Mucosa of descending colon (tissue), 3 donors: Measurements from ENCODE around the gene SPO11. TPM values are rescaled to one million over a fixed set of nuclear protein-coding genes. Genes with fewer than 3 reads are reported as not detected.

Experiments used
- ATAC-seq: fragments of 200-7000 bp; cut with Tn5 transposase; one replicate; pipeline ENCODE4 v1.9.1; 2020; ENCODE audit warnings: mild to moderate bottlenecking, moderate library complexity
- DNase-seq, 3 donors: peaks; one replicate each; pipeline ENCODE4 v3.0.0-alpha.2; 2020
- H3K36me3 ChIP-seq: fragments of 200-600 bp; one replicate; pipeline ENCODE4 v1.8.0; 2021; ENCODE audit warnings: low read depth, mild to moderate bottlenecking
- H3K4me1 ChIP-seq: fragments of 200-600 bp; one replicate; pipeline ENCODE4 v1.8.0; 2021; ENCODE audit warnings: low read depth, mild to moderate bottlenecking
- H3K4me3 ChIP-seq: fragments of 200-600 bp; one replicate; pipeline ENCODE4 v1.8.0; 2021; ENCODE audit warnings: mild to moderate bottlenecking
- H3K9me3 ChIP-seq: fragments of 200-600 bp; one replicate; pipeline ENCODE4 v1.8.0; 2021; ENCODE audit warnings: mild to moderate bottlenecking
- intact Hi-C, 2 donors: fragments of 100-400 bp; cut with DNase I in 1 of 2; cut with micrococcal nuclease in 1 of 2; formaldehyde crosslinking; loops; one replicate each; pipeline versions ENCODE4 v1.11.0 to v1.11.1; 2022; cut with DNase I, micrococcal nuclease
- total RNA-seq, 3 donors: library from RNA; stranded (reverse); fragmentation: NEBNext Ultra II Directional in 2 of 3; extraction: Animal tissue kit (Norgen Biotek cat#: 25700) in 2 of 3; gene quantifications; one replicate each; pipeline versions ENCODE4 v1.2.1 to v1.2.4, GENCODE V29; 2021 to 2023
- TF ChIP-seq, protein P1 (sequence below): fragments of 200-600 bp; IDR thresholded peaks from one replicate; pipeline ENCODE4 v1.8.0; 2022; ENCODE audit warnings: antibody characterized with exemption, mild to moderate bottlenecking
- donor health status: DM: no; HTN: no; CAD: no; lungs with moderate emphysema.
- donor health status: DM: no; HTN: no; CAD: no.
- donor health status: DM: no; HTN: yes; CAD: no.

The SPO11 gene
- total RNA-seq, 3 donors from 2014 or later: not detected

DNA sequence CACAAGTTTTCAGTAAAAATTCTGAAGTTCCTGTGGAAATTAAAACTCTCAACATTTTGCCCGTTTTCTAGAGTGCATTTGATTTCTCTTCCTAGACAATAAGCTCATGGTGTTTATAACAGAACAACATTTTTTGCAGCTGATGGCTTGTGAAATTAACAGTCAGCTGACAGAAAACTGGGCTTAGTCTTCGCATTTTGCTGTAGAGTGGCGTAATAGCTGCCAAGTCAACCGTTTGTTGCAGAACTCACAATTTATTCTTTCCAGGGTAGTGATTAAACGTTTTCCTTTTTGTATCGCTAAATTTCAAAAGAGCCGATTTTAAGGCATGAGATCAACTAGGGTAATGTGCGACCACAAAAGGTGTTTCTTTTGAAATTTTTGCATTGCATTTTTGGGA is 1.4 kb downstream of the SPO11 start:
- ATAC-seq (no peak), DNase-seq (no peak)
- H3K4me1 ChIP-seq: peaks cover 5% of the 10 kb centered on the region
- H3K9me3 ChIP-seq: no peaks in the 10 kb centered on the region
- no peak overlapping the region for H3K4me3 ChIP-seq
- no peaks in the 10 kb centered on the region for H3K36me3 ChIP-seq
- intact Hi-C loops: no loop called here
- TF ChIP-seq, protein P1, sequence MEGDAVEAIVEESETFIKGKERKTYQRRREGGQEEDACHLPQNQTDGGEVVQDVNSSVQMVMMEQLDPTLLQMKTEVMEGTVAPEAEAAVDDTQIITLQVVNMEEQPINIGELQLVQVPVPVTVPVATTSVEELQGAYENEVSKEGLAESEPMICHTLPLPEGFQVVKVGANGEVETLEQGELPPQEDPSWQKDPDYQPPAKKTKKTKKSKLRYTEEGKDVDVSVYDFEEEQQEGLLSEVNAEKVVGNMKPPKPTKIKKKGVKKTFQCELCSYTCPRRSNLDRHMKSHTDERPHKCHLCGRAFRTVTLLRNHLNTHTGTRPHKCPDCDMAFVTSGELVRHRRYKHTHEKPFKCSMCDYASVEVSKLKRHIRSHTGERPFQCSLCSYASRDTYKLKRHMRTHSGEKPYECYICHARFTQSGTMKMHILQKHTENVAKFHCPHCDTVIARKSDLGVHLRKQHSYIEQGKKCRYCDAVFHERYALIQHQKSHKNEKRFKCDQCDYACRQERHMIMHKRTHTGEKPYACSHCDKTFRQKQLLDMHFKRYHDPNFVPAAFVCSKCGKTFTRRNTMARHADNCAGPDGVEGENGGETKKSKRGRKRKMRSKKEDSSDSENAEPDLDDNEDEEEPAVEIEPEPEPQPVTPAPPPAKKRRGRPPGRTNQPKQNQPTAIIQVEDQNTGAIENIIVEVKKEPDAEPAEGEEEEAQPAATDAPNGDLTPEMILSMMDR: no peak

GRCh38 chr20:57332105-57333089 is 2.8 kb downstream of the SPO11 start:
- ATAC-seq (no peak), DNase-seq (no peak)
- H3K36me3 ChIP-seq: no peaks in the 10 kb centered on the region
- intact Hi-C loops: no loop called here
- TF ChIP-seq, protein P1: no peak
- H3K9me3 ChIP-seq: no peaks in the 10 kb centered on the region
- no peaks in the 10 kb centered on the region for H3K4me1 ChIP-seq
- no peak overlapping the region for H3K4me3 ChIP-seq

GRCh38 chr20:57335392-57335791 is 5.8 kb downstream of the SPO11 start:
- no peaks in the 10 kb centered on the region for H3K36me3 ChIP-seq
- DNase-seq (no peak), ATAC-seq (no peak)
- intact Hi-C loops: no loop called here
- H3K4me1 ChIP-seq: no peaks in the 10 kb centered on the region
- TF ChIP-seq, protein P1: no peak
- no peak overlapping the region for H3K4me3 ChIP-seq
- H3K9me3 ChIP-seq: no peaks in the 10 kb centered on the region

GRCh38 chr20:57341663-57342062 is 12.1 kb downstream of the SPO11 start:
- H3K36me3 ChIP-seq: no peaks in the 10 kb centered on the region
- TF ChIP-seq, protein P1: no peak
- H3K4me1 ChIP-seq: no peaks in the 10 kb centered on the region
- intact Hi-C loops: loop anchor here in 1 of 2 donors (5.0 kb wide), 1 partner anchor 249 kb away; no protein-coding TSS in a partner anchor
- DNase-seq: no peak
- no peaks in the 10 kb centered on the region for H3K9me3 ChIP-seq
- H3K4me3 ChIP-seq: no peak overlapping the region
- no peak for ATAC-seq

DNA sequence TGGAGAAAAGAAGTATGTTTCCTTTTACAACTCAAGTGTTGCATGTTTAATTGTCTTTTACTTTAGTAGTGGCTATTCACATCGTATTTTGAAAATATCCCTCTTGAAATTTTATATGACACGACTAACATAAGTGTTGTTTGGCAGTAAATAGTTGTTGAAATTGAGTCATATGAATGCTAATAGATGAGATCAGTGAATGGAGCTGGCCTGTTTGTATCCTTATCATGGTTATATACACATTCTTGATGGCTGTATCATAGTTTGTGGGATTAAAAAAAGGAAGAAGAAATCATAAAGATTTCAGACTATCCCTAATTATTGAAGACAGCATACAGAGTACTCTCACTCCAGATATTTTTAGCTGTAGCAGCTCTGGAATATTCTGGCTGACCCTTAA is 13.2 kb downstream of the SPO11 start:
- no peaks in the 10 kb centered on the region for H3K9me3 ChIP-seq
- no peaks in the 10 kb centered on the region for H3K4me1 ChIP-seq
- DNase-seq (no peak), ATAC-seq (no peak)
- intact Hi-C loops: loop anchor here in 1 of 2 donors (5.0 kb wide), 1 partner anchor 251 kb away; no protein-coding TSS in a partner anchor
- H3K36me3 ChIP-seq: no peaks in the 10 kb centered on the region
- H3K4me3 ChIP-seq: no peak overlapping the region
- TF ChIP-seq, protein P1: no peak
